Duodenal mucosa (tissue), 2 donors: ENCODE results near the gene HMSD.

ENCODE experiments used
- H3K27ac ChIP-seq: one replicate; pipeline ENCODE4 v1.7.0; 2013; ENCODE audit warnings: low read depth, low read length
- H3K27me3 ChIP-seq, 2 donors: one replicate each; pipeline ENCODE4 v1.7.0; 2013; ENCODE audit warnings: low read length in 2 of 2, control low read depth in 1 of 2; ENCODE audit not compliant: insufficient read depth in 2 of 2, control insufficient read depth in 1 of 2
- H3K36me3 ChIP-seq, 2 donors: one replicate each; pipeline ENCODE4 v1.7.0; 2013; ENCODE audit warnings: low read length in 2 of 2, control low read depth in 1 of 2; ENCODE audit not compliant: insufficient read depth in 2 of 2, control insufficient read depth in 1 of 2
- H3K4me1 ChIP-seq, 2 donors: one replicate each; pipeline ENCODE4 v1.7.0; 2013; ENCODE audit warnings: low read length in 2 of 2, control low read depth in 1 of 2; ENCODE audit not compliant: insufficient read depth in 2 of 2, control insufficient read depth in 1 of 2
- H3K4me3 ChIP-seq, 2 donors: one replicate each; pipeline ENCODE4 v1.7.0; 2013; ENCODE audit warnings: low read length in 2 of 2, low read depth in 1 of 2
- H3K9ac ChIP-seq, 2 donors: one replicate each; pipeline ENCODE4 v1.7.0; 2013; ENCODE audit warnings: low read length in 2 of 2, low read depth in 1 of 2
- H3K9me3 ChIP-seq, 2 donors: one replicate each; pipeline ENCODE4 v1.7.0; 2013; ENCODE audit warnings: low read length in 2 of 2, control low read depth in 1 of 2; ENCODE audit not compliant: control insufficient read depth in 1 of 2

The HMSD gene

GRCh38 chr18:63953811-63954210 lies 4.7 kb downstream of the HMSD start:
- peaks cover 0 to 9% of the 10 kb centered on the region in 2 donors for H3K4me1 ChIP-seq
- no peak overlapping the region for H3K27ac ChIP-seq
- no peaks in the 10 kb centered on the region for H3K9me3 ChIP-seq
- H3K27me3 ChIP-seq, result peaks cover 0 to 3% of the 10 kb centered on the region in 2 donors
- H3K4me3 ChIP-seq, result no peak overlapping the region
- H3K36me3 ChIP-seq, result no peaks in the 10 kb centered on the region
- H3K9ac ChIP-seq, result no peak overlapping the region

- no peaks in the 10 kb centered on the region for H3K9me3 ChIP-seq
- H3K4me1 ChIP-seq, result no peaks in the 10 kb centered on the region
- no peak overlapping the region for H3K4me3 ChIP-seq
- no peak overlapping the region for H3K9ac ChIP-seq
- peaks cover 0 to 7% of the 10 kb centered on the region in 2 donors for H3K27me3 ChIP-seq
- no peak overlapping the region for H3K27ac ChIP-seq
- no peaks in the 10 kb centered on the region for H3K36me3 ChIP-seq
Observed at GRCh38 chr18:63956755-63957154, 7.7 kb downstream of the HMSD start.

- Histone ChIP-seq H3K27ac (no peak overlapping the region), H3K9me3 (no peaks in the 10 kb centered on the region), H3K9ac (no peak overlapping the region), H3K4me3 (no peak overlapping the region), H3K27me3 (peaks cover 0 to 3% of the 10 kb centered on the region in 2 donors), H3K36me3 (no peaks in the 10 kb centered on the region), H3K4me1 (peaks cover 4 to 7% of the 10 kb centered on the region in 2 donors)
Observed at GRCh38 chr18:63960891-63961290, 11.8 kb downstream of the HMSD start.

GRCh38 chr18:63961435-63961980 lies 12.4 kb downstream of the HMSD start:
- H3K4me1 ChIP-seq, result peaks cover 4 to 7% of the 10 kb centered on the region in 2 donors
- no peak overlapping the region for H3K27ac ChIP-seq
- H3K27me3 ChIP-seq, result peaks cover 0 to 3% of the 10 kb centered on the region in 2 donors
- H3K4me3 ChIP-seq, result no peak overlapping the region
- H3K9ac ChIP-seq, result no peak overlapping the region
- no peaks in the 10 kb centered on the region for H3K9me3 ChIP-seq
- no peaks in the 10 kb centered on the region for H3K36me3 ChIP-seq

- Histone ChIP-seq H3K4me3 (no peak overlapping the region), H3K36me3 (no peaks in the 10 kb centered on the region), H3K27ac (no peak overlapping the region), H3K4me1 (peaks cover 4 to 7% of the 10 kb centered on the region in 2 donors), H3K27me3 (peaks cover 0 to 3% of the 10 kb centered on the region in 2 donors), H3K9ac (no peak overlapping the region), H3K9me3 (no peaks in the 10 kb centered on the region)
Observed at GRCh38 chr18:63962137-63962536, 13.0 kb downstream of the HMSD start.

- no peak overlapping the region for H3K27ac ChIP-seq
- no peaks in the 10 kb centered on the region for H3K36me3 ChIP-seq
- H3K27me3 ChIP-seq, result peaks cover 0 to 3% of the 10 kb centered on the region in 2 donors
- peaks cover 4 to 7% of the 10 kb centered on the region in 2 donors for H3K4me1 ChIP-seq
- H3K9me3 ChIP-seq, result no peaks in the 10 kb centered on the region
- no peak overlapping the region for H3K4me3 ChIP-seq
- no peak overlapping the region for H3K9ac ChIP-seq
Observed at GRCh38 chr18:63963615-63964256, 14.6 kb downstream of the HMSD start.

GRCh38 chr18:63964908-63965307 lies 15.8 kb downstream of the HMSD start:
- Histone ChIP-seq H3K36me3 (no peaks in the 10 kb centered on the region), H3K27ac (no peak overlapping the region), H3K27me3 (no peaks in the 10 kb centered on the region), H3K9me3 (no peaks in the 10 kb centered on the region), H3K9ac (no peak overlapping the region), H3K4me3 (no peak overlapping the region), H3K4me1 (peaks cover 4 to 13% of the 10 kb centered on the region in 2 donors)

GRCh38 chr18:63965716-63966330 lies 16.7 kb downstream of the HMSD start:
- Histone ChIP-seq H3K27ac (no peak overlapping the region), H3K36me3 (no peaks in the 10 kb centered on the region), H3K4me3 (no peak overlapping the region), H3K9me3 (no peaks in the 10 kb centered on the region), H3K27me3 (no peaks in the 10 kb centered on the region), H3K9ac (no peak overlapping the region), H3K4me1 (peaks cover 7 to 14% of the 10 kb centered on the region in 2 donors)

- H3K36me3 ChIP-seq, result no peaks in the 10 kb centered on the region
- peak within 1 kb of the TSS; percentile 71 to 90 for H3K4me3 ChIP-seq
- H3K9me3 ChIP-seq, result no peaks in the 10 kb centered on the region
- H3K9ac ChIP-seq, result peak within 1 kb of the TSS; percentile 88
- H3K27ac ChIP-seq, result peak within 1 kb of the TSS; percentile 98
- no peaks in the 10 kb centered on the region for H3K27me3 ChIP-seq
- H3K4me1 ChIP-seq, result peaks cover 20 to 22% of the 10 kb centered on the region in 2 donors
Observed at GRCh38 chr18:63969942-63970808, 21.1 kb downstream of the HMSD start, which contains the start of gene SERPINB8. Gene SERPINB8 (plus strand): TSS chr18:63970081. CDS start chr18:63978309, 8,228 bp downstream.
